GM23338 (cell line): ENCODE data around the gene LPIN1. TPM values are rescaled to one million over a fixed set of nuclear protein-coding genes. Genes with fewer than 3 reads are reported as not detected.

Source experiments
- ATAC-seq: fragments of 200-7000 bp; cut with Tn5 transposase; 3 replicates; pipeline ENCODE4 v1.9.1; 2020
- DNase-seq: peaks from one replicate; pipeline ENCODE4 v3.0.0-alpha.2; 2015; ENCODE audit warnings: low spot score
- H2AFZ ChIP-seq: fragments of 200-600 bp; sonication (generic); 2 replicates; pipeline ENCODE4 v1.8.0; 2016; ENCODE audit warnings: antibody characterized with exemption, mild to moderate bottlenecking, moderate library complexity
- H3F3A ChIP-seq: fragments of 200-600 bp; sonication (generic); replicated peaks from 2 replicates; pipeline ENCODE4 v1.8.0; 2017; ENCODE audit warnings: antibody characterized with exemption, mixed run types, low read depth
- H3K27ac ChIP-seq: fragments of 200-600 bp; sonication (generic); 2 replicates; pipeline ENCODE4 v1.6.1; 2016; ENCODE audit warnings: low read depth
- H3K27me3 ChIP-seq: fragments of 200-600 bp; sonication (generic); 2 replicates; pipeline ENCODE4 v1.8.0; 2016; ENCODE audit warnings: mild to moderate bottlenecking, mixed run types, moderate library complexity; ENCODE audit not compliant: insufficient read depth
- H3K36me3 ChIP-seq: fragments of 200-600 bp; sonication (generic); 2 replicates; pipeline ENCODE4 v1.8.0; 2016; ENCODE audit warnings: mild to moderate bottlenecking; ENCODE audit not compliant: insufficient read depth
- H3K4me1 ChIP-seq: fragments of 200-600 bp; sonication (generic); 2 replicates; pipeline ENCODE4 v1.8.0; 2016; ENCODE audit warnings: mild to moderate bottlenecking, moderate library complexity; ENCODE audit not compliant: insufficient read depth
- H3K4me2 ChIP-seq: fragments of 200-600 bp; sonication (generic); 2 replicates; pipeline ENCODE4 v1.7.1; 2017; ENCODE audit warnings: mixed run types
- H3K4me3 ChIP-seq: fragments of 200-600 bp; sonication (generic); 2 replicates; pipeline ENCODE4 v1.6.1; 2016; ENCODE audit warnings: mixed run types
- H3K79me2 ChIP-seq: fragments of 200-600 bp; sonication (generic); replicated peaks from 2 replicates; pipeline ENCODE4 v1.8.0; 2017; ENCODE audit warnings: mild to moderate bottlenecking; ENCODE audit not compliant: insufficient read depth
- H3K9me2 ChIP-seq: fragments of 200-600 bp; sonication (generic); 2 replicates; pipeline ENCODE4 v1.8.0; 2017; ENCODE audit not compliant: insufficient read depth
- H4K20me1 ChIP-seq: fragments of 200-600 bp; sonication (generic); replicated peaks from 2 replicates; pipeline ENCODE4 v1.8.0; 2017; ENCODE audit warnings: mild to moderate bottlenecking; ENCODE audit not compliant: insufficient read depth
- H3K27ac Mint-ChIP-seq: 2 replicates; pipeline ENCODE4 v1.8.0; 2020; ENCODE audit warnings: inconsistent platforms, mild to moderate bottlenecking, moderate library complexity, mixed read lengths
- H3K27me3 Mint-ChIP-seq: 3 replicates; pipeline ENCODE4 v1.8.0; 2022; ENCODE audit warnings: low read depth, mild to moderate bottlenecking, moderate library complexity, mixed read lengths, inconsistent platforms; ENCODE audit not compliant: insufficient read depth, poor library complexity
- H3K36me3 Mint-ChIP-seq: 3 replicates; pipeline ENCODE4 v1.8.0; 2021; ENCODE audit warnings: low read depth, mild to moderate bottlenecking, inconsistent platforms, moderate library complexity, mixed read lengths
- H3K4me1 Mint-ChIP-seq: 3 replicates; pipeline ENCODE4 v1.8.0; 2020; ENCODE audit warnings: mild to moderate bottlenecking, inconsistent platforms, mixed read lengths
- H3K4me3 Mint-ChIP-seq: 3 replicates; pipeline ENCODE4 v1.8.0; 2021; ENCODE audit warnings: moderate library complexity, mild to moderate bottlenecking, inconsistent platforms, mixed read lengths
- H3K9me3 Mint-ChIP-seq: 3 replicates; pipeline ENCODE4 v1.8.0; 2020; ENCODE audit warnings: moderate library complexity, mild to moderate bottlenecking, inconsistent platforms, mixed read lengths
- CREB1 ChIP-seq: fragments of 250-450 bp; sonication (Bioruptor Pico); IDR thresholded peaks from 2 replicates; pipeline ENCODE4 v1.5.0; 2020; ENCODE audit warnings: low read depth, mild to moderate bottlenecking, moderate library complexity
- EZH2 ChIP-seq: fragments of 200-600 bp; sonication (generic); IDR thresholded peaks from one replicate; pipeline ENCODE4 v1.8.0; 2017; ENCODE audit warnings: antibody characterized with exemption, mild to moderate bottlenecking, low read depth; ENCODE audit not compliant: unreplicated experiment
- EZH2phosphoT487 ChIP-seq: fragments of 200-600 bp; sonication (generic); IDR thresholded peaks from one replicate; pipeline ENCODE4 v1.8.1; 2018; ENCODE audit warnings: antibody characterized with exemption; ENCODE audit not compliant: unreplicated experiment
- JUNB ChIP-seq: IDR thresholded peaks from one replicate; pipeline ENCODE4 v1.6.1; 2016; ENCODE audit warnings: antibody characterized with exemption; ENCODE audit not compliant: unreplicated experiment
- NANOG ChIP-seq: IDR thresholded peaks from 2 replicates; pipeline ENCODE4 v1.6.1; 2016; ENCODE audit warnings: antibody characterized with exemption, borderline replicate concordance
- POLR2AphosphoS5 ChIP-seq: IDR thresholded peaks from 2 replicates; pipeline ENCODE4 v1.6.1; 2016; ENCODE audit warnings: antibody characterized with exemption, low read depth
- ZNF114 ChIP-seq: fragments of 250-450 bp; sonication (Bioruptor Pico); IDR thresholded peaks from 2 replicates; pipeline ENCODE4 v1.5.0; 2020; ENCODE audit warnings: mild to moderate bottlenecking, moderate library complexity
- polyA plus RNA-seq: library from polyadenylated mRNA; unstranded; fragments of >200 nt; fragmentation: Nextera tagmentation; extraction: Ambion mirVana; gene quantifications from 2 replicates; pipeline ENCODE4 v1.2.1, GENCODE V29; 2016
- total RNA-seq: library from RNA; depleted of rRNA; stranded (reverse); fragments of >200 nt; shearing (Covaris generic); gene quantifications from 2 replicates; pipeline ENCODE4 v1.2.3, GENCODE V29; 2014
- TF ChIP-seq, protein P1 (sequence below): fragments of 250-450 bp; sonication (Bioruptor Pico); IDR thresholded peaks from 2 replicates; pipeline ENCODE4 v1.5.0; 2020; ENCODE audit warnings: mild to moderate bottlenecking, moderate library complexity
- TF ChIP-seq, protein P2 (sequence below), 2 experiments: fragments of 200-600 bp in 1 of 2; sonication (generic) in 1 of 2; conservative IDR thresholded peaks; 2 replicates each; pipeline versions ENCODE4 v1.5.1 to v1.6.1; 2016 to 2017; ENCODE audit warnings: antibody characterized with exemption in 2 of 2, low read depth in 2 of 2, mild to moderate bottlenecking in 2 of 2, moderate library complexity in 1 of 2
- TF ChIP-seq, protein P3 (sequence below): IDR thresholded peaks from one replicate; pipeline ENCODE4 v1.6.1; 2018; ENCODE audit warnings: antibody characterized with exemption; ENCODE audit not compliant: unreplicated experiment
- TF ChIP-seq, protein P4 (sequence below): IDR thresholded peaks from 2 replicates; pipeline ENCODE4 v1.6.1; 2016; ENCODE audit warnings: antibody characterized with exemption

Gene LPIN1
- total and polyA plus RNA-seq, 2 experiments from 2014 or later = 4.4 to 9.5 TPM

DNA sequence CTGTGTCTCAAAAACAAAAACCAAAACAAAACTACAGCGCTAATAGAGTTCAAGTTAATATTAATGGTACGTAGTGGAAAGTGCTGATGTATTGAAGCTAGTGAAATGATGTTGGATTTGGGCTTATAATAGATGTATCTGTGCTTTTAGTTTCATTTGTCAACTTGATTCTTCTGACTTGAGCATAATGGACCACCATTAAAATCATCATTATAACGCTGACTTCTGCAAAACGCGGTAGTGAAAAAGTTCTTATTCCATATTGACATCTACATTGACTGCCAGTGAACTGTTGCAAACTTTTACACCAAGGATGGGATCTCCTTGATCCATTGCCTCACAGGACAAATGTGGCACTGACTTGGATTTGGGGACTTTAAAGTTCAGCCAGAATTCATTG, 85.0 kb downstream of the LPIN1 start (continued):
- TF ChIP-seq, protein P1, sequence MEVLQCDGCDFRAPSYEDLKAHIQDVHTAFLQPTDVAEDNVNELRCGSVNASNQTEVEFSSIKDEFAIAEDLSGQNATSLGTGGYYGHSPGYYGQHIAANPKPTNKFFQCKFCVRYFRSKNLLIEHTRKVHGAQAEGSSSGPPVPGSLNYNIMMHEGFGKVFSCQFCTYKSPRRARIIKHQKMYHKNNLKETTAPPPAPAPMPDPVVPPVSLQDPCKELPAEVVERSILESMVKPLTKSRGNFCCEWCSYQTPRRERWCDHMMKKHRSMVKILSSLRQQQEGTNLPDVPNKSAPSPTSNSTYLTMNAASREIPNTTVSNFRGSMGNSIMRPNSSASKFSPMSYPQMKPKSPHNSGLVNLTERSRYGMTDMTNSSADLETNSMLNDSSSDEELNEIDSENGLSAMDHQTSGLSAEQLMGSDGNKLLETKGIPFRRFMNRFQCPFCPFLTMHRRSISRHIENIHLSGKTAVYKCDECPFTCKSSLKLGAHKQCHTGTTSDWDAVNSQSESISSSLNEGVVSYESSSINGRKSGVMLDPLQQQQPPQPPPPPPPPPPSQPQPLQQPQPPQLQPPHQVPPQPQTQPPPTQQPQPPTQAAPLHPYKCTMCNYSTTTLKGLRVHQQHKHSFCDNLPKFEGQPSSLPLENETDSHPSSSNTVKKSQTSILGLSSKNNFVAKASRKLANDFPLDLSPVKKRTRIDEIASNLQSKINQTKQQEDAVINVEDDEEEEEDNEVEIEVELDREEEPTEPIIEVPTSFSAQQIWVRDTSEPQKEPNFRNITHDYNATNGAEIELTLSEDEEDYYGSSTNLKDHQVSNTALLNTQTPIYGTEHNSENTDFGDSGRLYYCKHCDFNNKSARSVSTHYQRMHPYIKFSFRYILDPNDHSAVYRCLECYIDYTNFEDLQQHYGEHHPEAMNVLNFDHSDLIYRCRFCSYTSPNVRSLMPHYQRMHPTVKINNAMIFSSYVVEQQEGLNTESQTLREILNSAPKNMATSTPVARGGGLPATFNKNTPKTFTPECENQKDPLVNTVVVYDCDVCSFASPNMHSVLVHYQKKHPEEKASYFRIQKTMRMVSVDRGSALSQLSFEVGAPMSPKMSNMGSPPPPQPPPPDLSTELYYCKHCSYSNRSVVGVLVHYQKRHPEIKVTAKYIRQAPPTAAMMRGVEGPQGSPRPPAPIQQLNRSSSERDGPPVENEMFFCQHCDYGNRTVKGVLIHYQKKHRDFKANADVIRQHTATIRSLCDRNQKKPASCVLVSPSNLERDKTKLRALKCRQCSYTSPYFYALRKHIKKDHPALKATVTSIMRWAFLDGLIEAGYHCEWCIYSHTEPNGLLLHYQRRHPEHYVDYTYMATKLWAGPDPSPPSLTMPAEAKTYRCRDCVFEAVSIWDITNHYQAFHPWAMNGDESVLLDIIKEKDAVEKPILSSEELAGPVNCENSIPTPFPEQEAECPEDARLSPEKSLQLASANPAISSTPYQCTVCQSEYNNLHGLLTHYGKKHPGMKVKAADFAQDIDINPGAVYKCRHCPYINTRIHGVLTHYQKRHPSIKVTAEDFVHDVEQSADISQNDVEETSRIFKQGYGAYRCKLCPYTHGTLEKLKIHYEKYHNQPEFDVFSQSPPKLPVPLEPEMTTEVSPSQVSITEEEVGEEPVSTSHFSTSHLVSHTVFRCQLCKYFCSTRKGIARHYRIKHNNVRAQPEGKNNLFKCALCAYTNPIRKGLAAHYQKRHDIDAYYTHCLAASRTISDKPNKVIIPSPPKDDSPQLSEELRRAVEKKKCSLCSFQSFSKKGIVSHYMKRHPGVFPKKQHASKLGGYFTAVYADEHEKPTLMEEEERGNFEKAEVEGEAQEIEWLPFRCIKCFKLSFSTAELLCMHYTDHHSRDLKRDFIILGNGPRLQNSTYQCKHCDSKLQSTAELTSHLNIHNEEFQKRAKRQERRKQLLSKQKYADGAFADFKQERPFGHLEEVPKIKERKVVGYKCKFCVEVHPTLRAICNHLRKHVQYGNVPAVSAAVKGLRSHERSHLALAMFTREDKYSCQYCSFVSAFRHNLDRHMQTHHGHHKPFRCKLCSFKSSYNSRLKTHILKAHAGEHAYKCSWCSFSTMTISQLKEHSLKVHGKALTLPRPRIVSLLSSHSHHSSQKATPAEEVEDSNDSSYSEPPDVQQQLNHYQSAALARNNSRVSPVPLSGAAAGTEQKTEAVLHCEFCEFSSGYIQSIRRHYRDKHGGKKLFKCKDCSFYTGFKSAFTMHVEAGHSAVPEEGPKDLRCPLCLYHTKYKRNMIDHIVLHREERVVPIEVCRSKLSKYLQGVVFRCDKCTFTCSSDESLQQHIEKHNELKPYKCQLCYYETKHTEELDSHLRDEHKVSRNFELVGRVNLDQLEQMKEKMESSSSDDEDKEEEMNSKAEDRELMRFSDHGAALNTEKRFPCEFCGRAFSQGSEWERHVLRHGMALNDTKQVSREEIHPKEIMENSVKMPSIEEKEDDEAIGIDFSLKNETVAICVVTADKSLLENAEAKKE (CRISPR knock-in tag) = no peak

DNA sequence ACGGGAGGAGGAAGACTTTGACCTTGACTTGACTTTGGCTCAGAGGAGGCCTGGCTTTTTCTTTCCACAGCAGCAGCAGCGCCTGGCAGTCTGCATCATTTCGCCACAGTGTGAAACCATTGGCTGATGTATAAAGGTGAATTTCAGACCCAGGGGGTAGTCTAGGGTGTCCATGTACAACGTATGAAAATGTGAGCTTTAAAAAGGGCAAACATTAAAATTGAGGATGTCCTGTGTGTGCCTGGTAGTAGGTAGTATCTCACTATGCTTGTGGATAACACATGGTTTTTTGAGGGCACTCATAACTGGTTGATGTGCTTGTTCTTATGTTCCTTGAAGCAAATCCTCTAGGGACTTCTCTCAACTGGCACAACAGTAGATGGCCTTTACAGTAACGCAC, 86.1 kb downstream of the LPIN1 start:
- H3F3A ChIP-seq = peaks cover 5% of the 10 kb centered on the region; the same call in 1 of the 2 replicates
- Mint-ChIP-seq H3K9me3 (peaks cover 18% of the 10 kb centered on the region), H3K4me1 (peaks cover 28% of the 10 kb centered on the region), H3K4me3 (no peak overlapping the region), H3K27ac (no peak overlapping the region), H3K36me3 (peaks cover 14% of the 10 kb centered on the region; the same call in 2 of the 3 replicates), H3K27me3 (peaks cover 6% of the 10 kb centered on the region)
- H2AFZ ChIP-seq = no peak overlapping the region
- no peaks in the 10 kb centered on the region for H4K20me1 ChIP-seq
- H3K36me3 ChIP-seq = no peaks in the 10 kb centered on the region
- no peak overlapping the region for H3K4me2 ChIP-seq
- peaks cover 21% of the 10 kb centered on the region for H3K4me1 ChIP-seq
- H3K4me3 ChIP-seq = no peak overlapping the region
- no peak overlapping the region for H3K27ac ChIP-seq
- ATAC-seq (no peak), DNase-seq (no peak)
- no peaks in the 10 kb centered on the region for H3K27me3 ChIP-seq
- peaks cover 13% of the 10 kb centered on the region for H3K9me2 ChIP-seq
- H3K79me2 ChIP-seq = no peaks in the 10 kb centered on the region
- TF ChIP-seq NANOG = no peak
- TF ChIP-seq, protein P2, sequence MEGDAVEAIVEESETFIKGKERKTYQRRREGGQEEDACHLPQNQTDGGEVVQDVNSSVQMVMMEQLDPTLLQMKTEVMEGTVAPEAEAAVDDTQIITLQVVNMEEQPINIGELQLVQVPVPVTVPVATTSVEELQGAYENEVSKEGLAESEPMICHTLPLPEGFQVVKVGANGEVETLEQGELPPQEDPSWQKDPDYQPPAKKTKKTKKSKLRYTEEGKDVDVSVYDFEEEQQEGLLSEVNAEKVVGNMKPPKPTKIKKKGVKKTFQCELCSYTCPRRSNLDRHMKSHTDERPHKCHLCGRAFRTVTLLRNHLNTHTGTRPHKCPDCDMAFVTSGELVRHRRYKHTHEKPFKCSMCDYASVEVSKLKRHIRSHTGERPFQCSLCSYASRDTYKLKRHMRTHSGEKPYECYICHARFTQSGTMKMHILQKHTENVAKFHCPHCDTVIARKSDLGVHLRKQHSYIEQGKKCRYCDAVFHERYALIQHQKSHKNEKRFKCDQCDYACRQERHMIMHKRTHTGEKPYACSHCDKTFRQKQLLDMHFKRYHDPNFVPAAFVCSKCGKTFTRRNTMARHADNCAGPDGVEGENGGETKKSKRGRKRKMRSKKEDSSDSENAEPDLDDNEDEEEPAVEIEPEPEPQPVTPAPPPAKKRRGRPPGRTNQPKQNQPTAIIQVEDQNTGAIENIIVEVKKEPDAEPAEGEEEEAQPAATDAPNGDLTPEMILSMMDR (conservative IDR thresholded peaks at IDR 0.05; ENCODE audit: low read depth in 2 of 2) = no peak
- TF ChIP-seq, protein P3, sequence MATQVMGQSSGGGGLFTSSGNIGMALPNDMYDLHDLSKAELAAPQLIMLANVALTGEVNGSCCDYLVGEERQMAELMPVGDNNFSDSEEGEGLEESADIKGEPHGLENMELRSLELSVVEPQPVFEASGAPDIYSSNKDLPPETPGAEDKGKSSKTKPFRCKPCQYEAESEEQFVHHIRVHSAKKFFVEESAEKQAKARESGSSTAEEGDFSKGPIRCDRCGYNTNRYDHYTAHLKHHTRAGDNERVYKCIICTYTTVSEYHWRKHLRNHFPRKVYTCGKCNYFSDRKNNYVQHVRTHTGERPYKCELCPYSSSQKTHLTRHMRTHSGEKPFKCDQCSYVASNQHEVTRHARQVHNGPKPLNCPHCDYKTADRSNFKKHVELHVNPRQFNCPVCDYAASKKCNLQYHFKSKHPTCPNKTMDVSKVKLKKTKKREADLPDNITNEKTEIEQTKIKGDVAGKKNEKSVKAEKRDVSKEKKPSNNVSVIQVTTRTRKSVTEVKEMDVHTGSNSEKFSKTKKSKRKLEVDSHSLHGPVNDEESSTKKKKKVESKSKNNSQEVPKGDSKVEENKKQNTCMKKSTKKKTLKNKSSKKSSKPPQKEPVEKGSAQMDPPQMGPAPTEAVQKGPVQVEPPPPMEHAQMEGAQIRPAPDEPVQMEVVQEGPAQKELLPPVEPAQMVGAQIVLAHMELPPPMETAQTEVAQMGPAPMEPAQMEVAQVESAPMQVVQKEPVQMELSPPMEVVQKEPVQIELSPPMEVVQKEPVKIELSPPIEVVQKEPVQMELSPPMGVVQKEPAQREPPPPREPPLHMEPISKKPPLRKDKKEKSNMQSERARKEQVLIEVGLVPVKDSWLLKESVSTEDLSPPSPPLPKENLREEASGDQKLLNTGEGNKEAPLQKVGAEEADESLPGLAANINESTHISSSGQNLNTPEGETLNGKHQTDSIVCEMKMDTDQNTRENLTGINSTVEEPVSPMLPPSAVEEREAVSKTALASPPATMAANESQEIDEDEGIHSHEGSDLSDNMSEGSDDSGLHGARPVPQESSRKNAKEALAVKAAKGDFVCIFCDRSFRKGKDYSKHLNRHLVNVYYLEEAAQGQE = no peak
- TF ChIP-seq POLR2AphosphoS5 = no peak
- no peak for TF ChIP-seq CREB1 (CRISPR knock-in tag)
- TF ChIP-seq EZH2 = no peak
- TF ChIP-seq ZNF114 (CRISPR knock-in tag) = no peak
- no peak for TF ChIP-seq EZH2phosphoT487
- no peak for TF ChIP-seq JUNB
- TF ChIP-seq, protein P4, sequence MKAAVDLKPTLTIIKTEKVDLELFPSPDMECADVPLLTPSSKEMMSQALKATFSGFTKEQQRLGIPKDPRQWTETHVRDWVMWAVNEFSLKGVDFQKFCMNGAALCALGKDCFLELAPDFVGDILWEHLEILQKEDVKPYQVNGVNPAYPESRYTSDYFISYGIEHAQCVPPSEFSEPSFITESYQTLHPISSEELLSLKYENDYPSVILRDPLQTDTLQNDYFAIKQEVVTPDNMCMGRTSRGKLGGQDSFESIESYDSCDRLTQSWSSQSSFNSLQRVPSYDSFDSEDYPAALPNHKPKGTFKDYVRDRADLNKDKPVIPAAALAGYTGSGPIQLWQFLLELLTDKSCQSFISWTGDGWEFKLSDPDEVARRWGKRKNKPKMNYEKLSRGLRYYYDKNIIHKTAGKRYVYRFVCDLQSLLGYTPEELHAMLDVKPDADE = no peak
